HG02973 (cell line): Measurements from ENCODE around the gene SGSM1.
"Not testable (repeated sequence)": the region's sequence is repeated elsewhere in the genome, so short reads cannot be mapped to it uniquely, and the experiment has no call there.

Source experiments
- ATAC-seq: cut with Tn5 transposase; IDR thresholded peaks from one replicate; pipeline ENCODE4 v1.9.1; 2021; ENCODE audit warnings: moderate library complexity; ENCODE audit not compliant: unreplicated experiment

Gene SGSM1

GRCh38 chr22:24836282-24836681 is 30.3 kb downstream of the SGSM1 start:
- ATAC-seq = no peak

DNA sequence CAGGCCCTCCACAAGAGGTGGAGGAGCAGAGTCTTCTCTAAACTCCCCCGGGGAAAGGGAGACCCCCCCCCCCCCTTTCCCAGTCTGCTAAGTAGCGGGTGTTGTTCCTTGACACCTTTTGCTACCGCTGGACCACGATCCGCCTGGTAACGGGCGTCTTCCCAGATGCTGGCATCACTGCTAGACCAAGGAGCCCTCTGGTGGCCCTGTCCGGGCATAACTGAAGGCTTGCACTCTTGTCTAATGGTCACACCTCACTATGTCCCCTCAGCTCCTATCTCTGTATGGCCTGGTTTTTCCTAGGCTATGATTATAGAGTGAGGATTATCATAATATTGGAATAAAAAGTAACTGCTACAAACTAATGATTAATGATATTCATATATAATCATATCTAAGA is 31.5 kb downstream of the SGSM1 start:
- ATAC-seq = not testable (repeated sequence)

DNA sequence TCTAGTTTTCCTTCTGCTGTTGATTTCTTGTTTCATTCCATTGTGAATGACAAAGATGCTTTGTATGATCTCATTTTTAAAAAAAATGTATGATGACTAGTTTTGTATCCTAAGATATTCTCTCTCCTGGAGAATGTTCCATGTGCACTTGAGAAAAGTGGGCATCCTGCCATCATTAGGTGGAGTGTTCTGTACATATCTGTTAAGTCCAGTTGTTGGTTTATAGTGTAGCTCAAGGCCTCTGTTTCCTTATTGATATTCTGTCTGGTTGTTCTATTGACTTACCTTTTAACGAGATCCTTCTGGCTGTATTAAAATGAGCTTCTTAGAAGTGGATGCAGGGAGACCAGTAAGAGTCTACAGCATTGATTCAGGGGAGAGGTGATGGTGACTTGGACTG is 35.2 kb downstream of the SGSM1 start:
- no peak for ATAC-seq

GRCh38 chr22:24843048-24843447 is 37.0 kb downstream of the SGSM1 start:
- ATAC-seq = no peak

DNA sequence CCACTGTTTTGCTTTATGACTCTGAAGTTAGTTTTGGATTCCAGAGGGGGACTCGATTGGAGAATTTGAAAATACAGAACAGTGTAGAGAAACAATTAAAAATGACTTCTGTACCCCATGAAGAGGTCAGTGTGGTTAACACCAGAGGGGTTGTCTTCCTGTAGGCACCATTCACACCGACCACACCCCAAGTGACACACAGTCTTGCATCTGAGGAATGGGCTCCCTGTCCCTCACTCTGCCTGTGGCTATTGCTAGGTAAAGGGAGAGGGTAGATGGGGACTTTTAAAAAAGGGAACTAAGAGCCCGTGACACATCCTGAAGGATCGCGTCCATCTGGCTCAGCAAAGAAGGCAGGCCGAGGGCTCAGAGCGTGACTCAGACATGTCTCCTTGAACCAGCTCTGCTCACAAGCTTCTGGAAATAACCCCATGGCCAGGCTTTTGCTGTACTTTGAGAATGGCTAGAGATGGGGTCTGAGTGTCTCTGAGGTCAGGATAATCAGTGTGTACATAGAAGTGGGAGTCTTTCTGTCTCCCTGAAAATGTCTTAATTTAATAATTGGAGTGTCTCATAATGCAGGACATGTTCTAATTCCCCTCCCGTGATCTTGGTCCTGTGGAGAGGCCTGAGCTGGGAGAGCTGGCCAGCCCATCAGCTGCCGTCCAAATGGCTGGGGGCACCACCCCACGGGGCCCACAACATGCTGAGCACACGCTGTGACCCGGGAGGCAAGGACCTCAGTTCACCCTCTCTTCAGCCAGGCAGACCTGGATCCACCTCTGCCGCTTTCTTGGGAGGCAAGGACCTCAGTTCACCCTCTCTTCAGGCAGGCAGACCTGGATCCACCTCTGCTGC is 39.3 kb downstream of the SGSM1 start:
- ATAC-seq = no peak

DNA sequence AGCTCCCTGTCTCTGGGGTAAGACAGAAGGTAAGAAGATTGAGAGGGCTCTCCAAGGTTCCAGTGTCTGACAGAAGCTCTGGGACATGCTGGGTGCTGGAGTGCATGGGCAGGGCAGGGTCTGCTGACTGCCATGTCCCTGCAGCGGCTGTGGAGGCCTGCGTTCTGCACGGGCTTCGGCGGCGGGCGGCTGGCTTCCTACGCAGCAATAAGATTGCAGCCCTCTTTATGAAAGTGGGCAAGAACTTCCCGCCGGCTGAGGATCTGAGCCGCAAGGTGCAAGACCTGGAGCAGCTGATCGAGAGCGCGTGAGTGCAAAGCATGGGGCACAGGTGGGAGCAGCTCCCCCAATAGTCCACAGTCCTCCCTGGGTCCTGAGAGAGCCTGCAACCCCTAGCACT is 41.5 kb downstream of the SGSM1 start:
- ATAC-seq = no peak

GRCh38 chr22:24848559-24849168 is 42.7 kb downstream of the SGSM1 start:
- no peak for ATAC-seq

GRCh38 chr22:24855794-24856193 is 49.8 kb downstream of the SGSM1 start:
- ATAC-seq = no peak

GRCh38 chr22:24857576-24857975 is 51.6 kb downstream of the SGSM1 start:
- no peak for ATAC-seq

DNA sequence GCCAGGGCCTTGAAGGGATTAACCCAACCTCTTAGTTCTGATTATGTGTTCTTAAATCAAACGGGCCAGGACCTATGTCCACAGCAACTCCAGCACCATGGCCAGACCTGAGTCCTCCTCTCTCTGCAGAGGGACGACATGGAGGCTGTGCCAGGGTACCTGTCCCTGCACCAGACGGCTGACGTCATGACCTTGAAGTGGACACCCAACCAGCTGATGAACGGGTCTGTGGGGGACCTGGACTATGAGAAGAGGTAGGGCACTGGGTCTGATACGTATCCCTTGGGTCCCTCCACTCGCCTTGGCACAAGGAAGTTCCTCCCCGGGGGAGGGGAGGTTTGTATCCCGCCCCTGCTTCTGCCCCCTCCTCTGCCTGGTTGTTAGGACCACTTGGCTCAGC is 53.6 kb downstream of the SGSM1 start:
- ATAC-seq = no peak

DNA sequence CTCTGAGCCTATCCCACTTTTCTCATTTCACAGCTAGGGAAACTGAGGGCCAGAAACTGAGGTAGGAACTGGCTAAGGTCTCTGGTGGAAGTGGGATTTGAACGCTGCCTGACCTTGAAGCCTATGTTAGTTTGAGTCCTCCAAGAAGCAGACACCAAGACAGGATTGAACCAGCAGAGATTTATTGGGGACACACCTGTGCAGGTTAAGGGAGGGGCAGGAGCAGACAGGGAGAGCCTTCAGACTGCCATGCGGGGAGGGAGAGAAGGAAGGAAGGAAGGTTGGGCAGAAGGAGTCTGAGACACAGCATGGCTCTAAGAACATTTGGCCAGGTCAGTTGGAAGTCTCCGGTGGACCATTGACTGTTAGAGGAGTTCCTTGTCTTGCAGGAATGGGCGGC is 59.5 kb downstream of the SGSM1 start:
- ATAC-seq = no peak

DNA sequence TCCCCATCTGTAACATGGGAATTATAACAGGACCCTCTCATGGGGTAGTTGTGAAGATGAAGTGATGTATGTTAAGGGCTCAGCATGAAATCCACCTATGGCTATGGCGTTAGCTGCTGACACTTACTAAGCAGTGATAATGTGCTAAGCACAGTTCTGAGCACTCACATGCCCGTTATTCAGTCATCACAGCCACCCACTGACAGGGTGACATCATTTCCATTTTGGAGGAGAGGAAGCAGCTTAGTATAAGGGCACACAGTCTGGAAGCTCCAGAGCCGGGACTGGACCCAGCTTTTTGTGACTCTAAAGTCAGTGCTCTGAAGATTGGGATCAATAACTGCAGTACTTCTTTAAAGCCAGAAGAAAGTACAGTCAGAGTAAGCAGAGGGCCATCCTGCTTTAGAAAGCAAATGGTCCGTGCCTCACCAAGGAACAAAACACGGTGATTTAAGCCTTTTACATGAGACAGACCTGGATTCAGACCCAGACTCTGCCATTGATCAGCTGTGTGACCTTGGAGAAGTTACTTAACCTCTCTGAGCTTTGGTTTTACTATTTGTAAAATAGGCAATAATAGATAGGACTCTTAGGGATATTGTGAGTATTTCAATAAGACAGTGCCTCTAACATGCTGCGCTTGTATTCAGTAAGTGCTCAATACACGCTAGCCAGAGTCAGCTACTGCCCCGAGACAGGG is 61.5 kb downstream of the SGSM1 start:
- ATAC-seq = no peak

DNA sequence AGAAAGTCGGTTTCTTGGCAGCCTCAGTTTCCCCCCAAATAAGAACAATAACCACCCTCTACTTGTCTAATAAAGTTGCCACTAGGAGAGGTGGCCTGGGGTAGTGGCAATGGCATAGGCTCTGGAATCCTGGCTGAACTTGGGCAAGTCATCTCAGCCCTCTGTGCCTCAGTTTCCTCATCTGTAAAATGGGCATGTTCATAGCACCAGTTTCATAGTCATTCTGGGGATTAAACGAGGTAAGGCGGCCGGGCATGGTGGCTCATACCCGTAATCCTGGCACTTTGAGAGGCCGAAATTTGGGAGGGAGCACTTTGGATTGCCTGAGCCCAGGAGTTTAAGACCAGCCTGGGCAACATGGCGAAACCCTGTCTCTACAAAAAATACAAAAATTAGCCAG is 63.0 kb downstream of the SGSM1 start:
- ATAC-seq = no peak

- ATAC-seq = no peak
Observed at GRCh38 chr22:24871611-24872205, 65.7 kb downstream of the SGSM1 start.

DNA sequence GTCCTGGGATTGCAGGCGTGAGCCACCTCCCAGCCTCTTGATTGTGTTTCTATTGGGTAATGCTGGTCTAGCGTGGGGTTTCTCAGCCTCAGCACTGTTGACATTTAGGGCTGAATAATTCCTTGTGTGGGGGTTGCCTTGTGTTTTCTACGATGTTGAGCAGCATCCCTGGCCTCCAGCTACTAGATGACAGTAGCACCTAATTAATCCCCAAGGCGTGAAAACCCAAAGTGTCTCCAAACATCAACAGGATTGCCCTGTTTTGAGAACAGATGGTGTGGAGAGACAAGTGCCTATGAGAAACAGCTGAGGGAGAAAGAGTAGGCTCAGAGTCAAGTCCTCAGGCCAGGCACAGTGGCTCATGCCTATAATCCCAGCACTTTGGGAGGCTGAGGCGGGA is 67.2 kb downstream of the SGSM1 start:
- ATAC-seq = no peak

DNA sequence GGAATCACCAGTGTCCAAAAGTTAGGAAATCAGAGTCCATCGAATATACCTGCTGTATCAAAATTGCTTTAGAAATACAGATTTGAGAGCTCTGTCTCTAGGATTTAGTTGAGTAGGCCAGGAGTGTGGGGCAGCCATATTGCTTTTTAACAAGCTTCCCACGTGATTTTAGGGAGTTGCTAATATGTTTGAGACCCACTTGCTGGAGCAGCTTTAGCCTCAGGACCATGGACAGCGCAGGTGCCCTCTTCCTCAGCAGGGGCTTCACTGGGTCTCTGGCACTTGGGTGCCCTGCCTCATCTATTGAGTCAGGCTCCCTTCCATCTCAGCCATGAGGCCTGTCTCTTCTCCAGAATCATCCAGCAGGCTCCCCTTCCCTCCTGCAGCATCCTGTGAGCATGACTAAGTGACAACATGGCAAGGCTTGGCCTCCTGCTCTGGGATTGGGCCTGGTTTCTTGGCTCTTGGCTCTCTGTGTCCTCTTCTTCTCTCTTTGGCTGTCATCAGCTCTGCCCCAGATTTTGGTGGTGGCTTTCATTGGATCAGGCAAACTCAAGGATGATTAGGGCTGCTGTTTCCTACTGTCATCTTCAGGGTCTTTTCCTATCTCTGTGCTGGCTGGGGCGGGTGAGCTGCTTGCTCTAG is 70.0 kb downstream of the SGSM1 start:
- ATAC-seq = no peak

DNA sequence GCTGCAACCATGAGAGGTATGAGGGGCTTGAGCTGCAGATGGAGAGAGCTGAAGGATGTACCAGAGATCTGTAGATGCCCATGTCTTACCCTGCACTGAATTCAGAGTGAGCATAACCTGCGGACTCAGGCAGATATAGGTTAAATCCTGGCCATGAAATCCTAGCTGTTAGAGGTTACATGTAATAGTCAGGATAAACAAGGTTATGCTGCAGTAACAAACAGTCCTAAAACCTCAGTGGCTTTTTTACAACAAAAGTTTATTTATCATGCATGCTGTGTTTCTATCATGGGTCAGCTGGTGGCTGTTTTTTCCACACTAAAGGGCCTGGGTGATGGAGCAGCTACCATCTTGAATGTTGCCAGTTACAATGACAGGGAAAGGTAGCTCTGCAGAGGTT is 70.7 kb downstream of the SGSM1 start:
- no peak for ATAC-seq

DNA sequence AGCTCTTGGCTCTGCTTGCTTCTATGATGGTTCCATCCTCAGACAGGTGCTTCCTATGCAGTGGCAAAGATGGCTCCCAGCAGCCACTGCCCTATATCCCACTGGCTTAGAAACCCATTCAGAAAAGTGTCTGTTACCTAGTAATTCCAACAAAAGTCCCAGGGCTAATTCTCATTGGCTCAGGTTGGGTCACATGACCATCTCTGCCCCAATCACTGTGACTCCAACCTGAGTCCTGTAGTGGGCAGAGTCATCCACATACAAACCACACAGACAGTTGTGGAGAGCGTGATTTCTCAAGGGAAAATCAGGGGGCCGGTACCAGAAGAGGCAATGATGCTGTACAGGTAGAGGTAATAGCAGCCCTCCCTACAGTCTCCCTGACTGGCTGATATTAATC is 73.0 kb downstream of the SGSM1 start:
- ATAC-seq = no peak

- ATAC-seq = no peak
Observed at GRCh38 chr22:24883432-24883831, 77.4 kb downstream of the SGSM1 start.

DNA sequence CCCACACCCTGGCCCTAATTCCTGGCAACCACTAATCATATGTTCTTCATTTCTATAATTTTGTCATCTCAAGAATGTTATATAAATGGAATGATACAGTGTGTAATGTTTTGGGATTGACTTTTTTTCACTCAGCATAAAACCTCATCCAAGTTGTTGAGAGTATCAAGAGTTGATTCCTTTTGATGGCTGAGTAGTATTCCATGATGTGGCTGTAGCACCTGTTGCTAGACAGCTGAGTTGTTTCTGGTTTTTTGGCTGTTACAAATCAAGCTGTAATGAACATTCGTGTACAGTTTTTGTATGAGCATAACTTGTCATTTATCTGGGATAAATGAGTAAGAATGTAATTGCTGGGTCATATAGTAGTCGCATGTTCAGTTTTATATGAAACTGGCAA is 81.2 kb downstream of the SGSM1 start:
- ATAC-seq = no peak
